Upper lobe of left lung (tissue), 6 donors: ENCODE results near the gene SLC51B. TPM values are rescaled to one million over a fixed set of nuclear protein-coding genes. Genes with fewer than 3 reads are reported as not detected.
A peak's percentile ranks its signal among the peaks of the same experiment; 100 is the strongest.

Experiments
- ATAC-seq, 2 donors: fragments of 200-7000 bp; cut with Tn5 transposase; one replicate each; pipeline ENCODE4 v1.9.1; 2022; ENCODE audit warnings: mild to moderate bottlenecking in 2 of 2, moderate library complexity in 2 of 2; ENCODE audit not compliant: low FRiP score in 2 of 2
- DNase-seq, 2 donors: peaks; one replicate each; pipeline ENCODE4 v3.0.0-alpha.2; 2019 to 2020
- H3K27ac ChIP-seq, 4 donors: fragments of 200-600 bp; sonication (generic); one replicate each; pipeline ENCODE4 v1.5.1; 2016 to 2019
- H3K27me3 ChIP-seq, 4 donors: fragments of 200-600 bp; sonication (generic); one replicate each; pipeline ENCODE4 v1.5.1; 2017 to 2019
- H3K36me3 ChIP-seq, 4 donors: fragments of 200-600 bp; sonication (generic); one replicate each; pipeline ENCODE4 v1.5.1; 2016 to 2019
- H3K4me1 ChIP-seq, 4 donors: fragments of 200-600 bp; sonication (generic); one replicate each; pipeline ENCODE4 v1.5.1; 2018 to 2019
- H3K4me3 ChIP-seq, 4 donors: fragments of 200-600 bp; sonication (generic); one replicate each; pipeline ENCODE4 v1.5.1; 2017 to 2019; ENCODE audit warnings: mild to moderate bottlenecking in 2 of 4, moderate library complexity in 1 of 4
- H3K9me3 ChIP-seq, 4 donors: fragments of 200-600 bp; sonication (generic); one replicate each; pipeline ENCODE4 v1.5.1; 2018 to 2019
- CTCF ChIP-seq, 6 experiments: fragments of 450-650 bp in 4 of 6; fragments of 200-600 bp in 2 of 6; sonication (generic) in 2 of 6; IDR thresholded peaks; one replicate each; pipeline ENCODE4 v1.5.1; 2016 to 2019; ENCODE audit warnings: antibody characterized with exemption in 6 of 6
- EP300 ChIP-seq, 4 donors: sonication (generic); formaldehyde crosslinking; IDR thresholded peaks; one replicate each; pipeline ENCODE4 v1.5.1; 2017; ENCODE audit warnings: antibody characterized with exemption in 4 of 4, control low read depth in 2 of 4
- POLR2A ChIP-seq, 4 donors: fragments of 450-650 bp; IDR thresholded peaks; one replicate each; pipeline ENCODE4 v1.5.1; 2016 to 2017; ENCODE audit warnings: antibody characterized with exemption in 4 of 4, mild to moderate bottlenecking in 2 of 4
- POLR2AphosphoS5 ChIP-seq, 2 donors: sonication (generic); formaldehyde crosslinking; IDR thresholded peaks; one replicate each; pipeline ENCODE4 v1.5.1; 2017; ENCODE audit warnings: antibody characterized with exemption in 2 of 2
- WGBS, 2 donors: methylation state at CpG; one replicate each; pipeline ENCODE4 v1.1.5; 2017 to 2018; 5-methylcytosine and 5-hydroxymethylcytosine counted together
- total RNA-seq, 6 donors: library from RNA; depleted of rRNA in 4 of 6; stranded (reverse); fragments of >200 nt in 4 of 6; gene quantifications; one replicate each; pipeline versions ENCODE4 v1.1.0 to v1.2.1, GENCODE V29; 2016 to 2021
- donor health status: DM: no; HTN: no; CAD: no; lungs with moderate emphysema.
- donor health status: DM: no; HTN: yes; CAD: no; lungs with severe emphysema.

The SLC51B gene
- total RNA-seq, 6 donors from 2014 or later, result 0.69 to 6.6 (median 4.4) TPM; not detected in 2

GRCh38 chr15:65054333-65055200, 9.4 kb downstream of the SLC51B start:
- peak; percentile 73 to 85 for ATAC-seq
- WGBS, 2 donors, result 66 to 76% methylated on average over 17 to 24 of the region's 26 CpGs
- no peak overlapping the region for H3K4me3 ChIP-seq
- peaks cover 0 to 8% (median 1%) of the 10 kb centered on the region in 4 donors for H3K36me3 ChIP-seq
- no peaks in the 10 kb centered on the region for H3K9me3 ChIP-seq
- peak overlapping the region; percentile 7 to 53 (median 34) for H3K27ac ChIP-seq
- H3K27me3 ChIP-seq, result no peaks in the 10 kb centered on the region
- peaks cover 9 to 22% (median 14%) of the 10 kb centered on the region in 4 donors for H3K4me1 ChIP-seq
- TF ChIP-seq EP300 (IDR thresholded peaks at IDR 0.05) (no peak), POLR2AphosphoS5 (IDR thresholded peaks at IDR 0.05) (peak in 1 of 2 donors; percentile 22), CTCF (IDR thresholded peaks at IDR 0.05) (peak; percentile 72 to 92 (median 88))
- peak; percentile 70 to 81 for DNase-seq

- H3K4me3 ChIP-seq, result no peak overlapping the region
- no peak for TF ChIP-seq POLR2AphosphoS5 (IDR thresholded peaks at IDR 0.05)
- TF ChIP-seq EP300 (IDR thresholded peaks at IDR 0.05), result no peak
- TF ChIP-seq CTCF (IDR thresholded peaks at IDR 0.05), result no peak
- TF ChIP-seq POLR2A (IDR thresholded peaks at IDR 0.05), result no peak
- H3K4me1 ChIP-seq, result peaks cover 1 to 14% (median 7%) of the 10 kb centered on the region in 4 donors
- no peaks in the 10 kb centered on the region for H3K9me3 ChIP-seq
- H3K27me3 ChIP-seq, result no peaks in the 10 kb centered on the region
- peak overlapping the region in 3 of 4 donors; percentile 28 to 53 (median 40) for H3K27ac ChIP-seq
- ATAC-seq, result peak; percentile 7 to 41
- no peak for DNase-seq
- WGBS, 2 donors, result 30 to 49% methylated on average over 4 to 6 of the region's 6 CpGs
- H3K36me3 ChIP-seq, result peaks cover 0 to 8% (median 1%) of the 10 kb centered on the region in 4 donors
These were observed 10.1 kb downstream of the SLC51B start for GRCh38 chr15:65055201-65055870.

- H3K27me3 ChIP-seq, result no peaks in the 10 kb centered on the region
- no peak for ATAC-seq
- no peak for DNase-seq
- TF ChIP-seq CTCF (IDR thresholded peaks at IDR 0.05) (no peak), EP300 (IDR thresholded peaks at IDR 0.05) (no peak), POLR2AphosphoS5 (IDR thresholded peaks at IDR 0.05) (no peak), POLR2A (IDR thresholded peaks at IDR 0.05) (no peak)
- H3K4me3 ChIP-seq, result no peak overlapping the region
- H3K4me1 ChIP-seq, result peaks cover 2 to 13% (median 6%) of the 10 kb centered on the region in 4 donors
- whole genome bisulfite sequencing, 2 donors, result 76 to 85% methylated on average over 9 of the region's 9 CpGs
- peak overlapping the region in 1 of 4 donors; percentile 40 for H3K27ac ChIP-seq
- no peaks in the 10 kb centered on the region for H3K9me3 ChIP-seq
- peaks cover 0 to 8% (median 1%) of the 10 kb centered on the region in 4 donors for H3K36me3 ChIP-seq
These were observed 10.9 kb downstream of the SLC51B start for GRCh38 chr15:65056106-65056505.

- H3K27ac ChIP-seq, result peak overlapping the region in 2 of 4 donors; percentile 18 to 37
- peaks cover 3 to 13% (median 7%) of the 10 kb centered on the region in 4 donors for H3K4me1 ChIP-seq
- TF ChIP-seq POLR2A (IDR thresholded peaks at IDR 0.05) (no peak), EP300 (IDR thresholded peaks at IDR 0.05) (no peak), POLR2AphosphoS5 (IDR thresholded peaks at IDR 0.05) (no peak), CTCF (IDR thresholded peaks at IDR 0.05) (no peak)
- H3K36me3 ChIP-seq, result peaks cover 0 to 8% (median 1%) of the 10 kb centered on the region in 4 donors
- DNase-seq, result no peak
- H3K9me3 ChIP-seq, result no peaks in the 10 kb centered on the region
- no peak overlapping the region for H3K4me3 ChIP-seq
- no peaks in the 10 kb centered on the region for H3K27me3 ChIP-seq
- no peak for ATAC-seq
- 83 to 84% methylated on average over 7 to 8 of the region's 8 CpGs for WGBS, 2 donors
These were observed 11.8 kb downstream of the SLC51B start for GRCh38 chr15:65056868-65057548.
